GM19324 (cell line): ENCODE data around the gene SLC44A2.

Experiments used
- ATAC-seq: cut with Tn5 transposase; IDR thresholded peaks from one replicate; pipeline ENCODE4 v1.9.1; 2021; ENCODE audit warnings: mild to moderate bottlenecking, moderate library complexity; ENCODE audit not compliant: unreplicated experiment, low FRiP score

The SLC44A2 gene

GRCh38 chr19:10612499-10613119, 12.7 kb upstream of the SLC44A2 start:
- ATAC-seq = no peak

GRCh38 chr19:10615429-10616023, 9.8 kb upstream of the SLC44A2 start:
- ATAC-seq = no peak

GRCh38 chr19:10617409-10618121, 7.8 kb upstream of the SLC44A2 start:
- ATAC-seq = no peak

- no peak for ATAC-seq
These were observed 6.5 kb upstream of the SLC44A2 start for GRCh38 chr19:10618846-10619245.

- no peak for ATAC-seq
These were observed 4.6 kb upstream of the SLC44A2 start for GRCh38 chr19:10620786-10621185.

- no peak for ATAC-seq
These were observed 3.4 kb upstream of the SLC44A2 start for GRCh38 chr19:10621966-10622365.

- no peak for ATAC-seq
These were observed 768 bp upstream of the SLC44A2 start for GRCh38 chr19:10624585-10624984.

- ATAC-seq = no peak
These were observed 397 bp downstream of the SLC44A2 start for GRCh38 chr19:10625762-10626138.

- ATAC-seq = no peak
These were observed 6.5 kb downstream of the SLC44A2 start for GRCh38 chr19:10631874-10632273.

- no peak for ATAC-seq
These were observed 9.1 kb downstream of the SLC44A2 start for GRCh38 chr19:10634430-10634829.

GRCh38 chr19:10634963-10635362, 9.6 kb downstream of the SLC44A2 start:
- no peak for ATAC-seq

- no peak for ATAC-seq
These were observed 11.1 kb downstream of the SLC44A2 start for GRCh38 chr19:10636304-10636972.

GRCh38 chr19:10637894-10638293, 12.5 kb downstream of the SLC44A2 start:
- ATAC-seq = no peak

- no peak for ATAC-seq
These were observed 14.5 kb downstream of the SLC44A2 start for GRCh38 chr19:10639836-10640235.

GRCh38 chr19:10640361-10640760, 15.0 kb downstream of the SLC44A2 start:
- ATAC-seq = no peak

- no peak for ATAC-seq
These were observed 15.9 kb downstream of the SLC44A2 start for GRCh38 chr19:10641248-10641647.

GRCh38 chr19:10642473-10643171, 17.3 kb downstream of the SLC44A2 start:
- ATAC-seq = no peak

- ATAC-seq = no peak
These were observed 18.0 kb downstream of the SLC44A2 start for GRCh38 chr19:10643172-10643967.

- no peak for ATAC-seq
These were observed 18.6 kb downstream of the SLC44A2 start for GRCh38 chr19:10643968-10644259.
